Aorta (tissue), 5 donors: ENCODE data around the gene SLC6A18. TPM values are rescaled to one million over a fixed set of nuclear protein-coding genes. Genes with fewer than 3 reads are reported as not detected.
"Not testable (repeated sequence)": the region's sequence is repeated elsewhere in the genome, so short reads cannot be mapped to it uniquely, and the experiment has no call there.

Source experiments
- ATAC-seq: fragments of 200-7000 bp; cut with Tn5 transposase; one replicate; pipeline ENCODE4 v1.9.1; 2022; ENCODE audit warnings: moderate library complexity; ENCODE audit not compliant: low FRiP score
- DNase-seq, 2 donors: peaks; one replicate each; pipeline ENCODE4 v3.0.0-alpha.2; 2020
- H3K27ac ChIP-seq, 2 donors: one replicate each; pipeline ENCODE4 v1.5.1; 2013; ENCODE audit warnings: low read length in 2 of 2, mild to moderate bottlenecking in 2 of 2, moderate library complexity in 2 of 2, control low read depth in 1 of 2, inconsistent platforms in 1 of 2, low read depth in 1 of 2
- H3K27me3 ChIP-seq, 2 donors: one replicate each; pipeline ENCODE4 v1.6.1; 2013; ENCODE audit warnings: control low read depth in 1 of 2, low read length in 1 of 2, mild to moderate bottlenecking in 1 of 2, moderate library complexity in 1 of 2; ENCODE audit not compliant: insufficient read depth in 2 of 2, control insufficient read depth in 1 of 2
- H3K36me3 ChIP-seq, 2 donors: one replicate each; pipeline ENCODE4 v1.6.1; 2013; ENCODE audit warnings: control low read depth in 1 of 2, low read length in 1 of 2, mild to moderate bottlenecking in 1 of 2; ENCODE audit not compliant: insufficient read depth in 2 of 2, control insufficient read depth in 1 of 2
- H3K4me1 ChIP-seq, 2 donors: one replicate each; pipeline ENCODE4 v1.6.1; 2013; ENCODE audit warnings: low read length in 2 of 2, control low read depth in 1 of 2, mild to moderate bottlenecking in 1 of 2, moderate library complexity in 1 of 2; ENCODE audit not compliant: insufficient read depth in 2 of 2, control insufficient read depth in 1 of 2
- H3K4me3 ChIP-seq, 2 donors: one replicate each; pipeline ENCODE4 v1.5.1; 2013; ENCODE audit warnings: low read length in 2 of 2, control low read depth in 1 of 2, mild to moderate bottlenecking in 1 of 2
- H3K9me3 ChIP-seq: one replicate; pipeline ENCODE4 v1.6.1; 2013; ENCODE audit warnings: mild to moderate bottlenecking, low read length; ENCODE audit not compliant: control insufficient read depth
- WGBS, 2 donors: extraction: QIAGEN DNeasy Blood & Tissue Kit; methylation state at CpG; one replicate each; pipeline ENCODE4 v1.1.7; 2013; 5-methylcytosine and 5-hydroxymethylcytosine counted together
- intact Hi-C, 2 donors: fragments of 100-400 bp; cut with DNase I; formaldehyde crosslinking; loops; one replicate each; pipeline versions ENCODE4 v1.14.2 to v1.15.0; 2022
- polyA plus RNA-seq, 2 donors: library from polyadenylated mRNA; stranded (reverse); fragments of 200-250 nt; gene quantifications; one replicate each; pipeline ENCODE4 v1.2.3, GENCODE V29; 2013
- total RNA-seq, 2 donors: library from RNA; stranded (reverse); fragmentation: NEBNext Ultra II Directional; extraction: Animal tissue kit (Norgen Biotek cat#: 25700); gene quantifications; one replicate each; pipeline ENCODE4 v1.2.1, GENCODE V29; 2021
- donor health status: healthy with polysubstance abuse.
- donor health status: Bipolar disorder and iron deficiency.
- donor health status: DM: no; HTN: no; CAD: no.
- donor health status: DM: no; HTN: no; CAD: no.
- donor health status: DM: yes; HTN: yes; CAD: no.

SLC6A18 gene
- total and polyA plus RNA-seq, 4 donors = not detected

- 89 to 94% methylated on average over 5 of the region's 5 CpGs for WGBS, 2 donors
- H3K36me3 ChIP-seq, H3K27ac ChIP-seq, H3K9me3 ChIP-seq, ATAC-seq, H3K4me1 ChIP-seq, intact Hi-C loops, H3K27me3 ChIP-seq, H3K4me3 ChIP-seq, DNase-seq: not testable (repeated sequence)
Measured at GRCh38 chr5:1267464-1267863, 42.3 kb downstream of the SLC6A18 start.

DNA sequence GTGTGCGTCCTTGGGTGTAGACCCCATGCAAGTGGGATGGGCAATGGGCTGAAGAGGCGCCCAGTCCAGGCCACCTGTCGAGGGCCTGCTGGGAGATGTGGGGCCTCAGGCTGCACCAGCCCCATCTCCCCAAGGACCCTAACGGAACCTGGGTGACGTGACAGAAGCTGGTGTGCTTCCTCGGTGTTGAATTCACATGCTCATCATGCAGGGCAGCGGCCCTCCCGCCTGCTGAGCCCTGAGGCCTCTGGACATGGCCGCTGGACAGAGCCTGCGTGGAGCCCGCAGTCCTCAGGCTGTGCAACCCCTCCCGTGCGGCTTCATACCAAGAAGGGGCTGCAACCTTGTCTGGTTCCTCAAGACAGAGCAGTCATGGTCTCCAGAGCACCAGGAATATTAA lies 42.9 kb downstream of the SLC6A18 start:
- 83 to 86% methylated on average over 13 of the region's 13 CpGs for WGBS, 2 donors

DNA sequence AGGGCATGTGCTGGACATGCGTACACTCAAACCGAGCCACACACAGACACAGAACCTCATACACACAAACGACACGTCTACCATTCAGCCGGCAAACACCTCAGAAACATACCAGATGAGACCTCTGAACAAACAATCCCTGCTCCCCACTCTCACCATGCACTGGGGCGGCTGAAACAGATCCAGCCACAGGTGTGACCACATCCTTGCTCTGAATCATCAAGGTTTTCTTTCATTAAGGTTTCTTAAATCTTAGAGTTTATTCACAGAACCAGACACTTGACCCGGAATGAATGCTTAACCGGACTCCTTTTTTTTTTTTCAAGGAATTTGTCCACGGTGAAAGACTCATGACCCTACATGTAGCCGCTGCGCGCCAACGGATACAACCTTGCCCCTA lies 43.5 kb downstream of the SLC6A18 start:
- no peak overlapping the region for H3K27ac ChIP-seq
- WGBS, 2 donors = 87 to 91% methylated on average over 13 of the region's 13 CpGs
- no peaks in the 10 kb centered on the region for H3K9me3 ChIP-seq

More for the DNA sequence above, 42.9 kb downstream of the SLC6A18 start:
- no peaks in the 10 kb centered on the region for H3K9me3 ChIP-seq
- H3K4me3 ChIP-seq = no peak overlapping the region
- DNase-seq = no peak
- H3K27ac ChIP-seq = no peak overlapping the region
- no peaks in the 10 kb centered on the region for H3K4me1 ChIP-seq
- no peaks in the 10 kb centered on the region for H3K27me3 ChIP-seq
- ATAC-seq = no peak
- no peaks in the 10 kb centered on the region for H3K36me3 ChIP-seq
- intact Hi-C loops = no loop called here

GRCh38 chr5:1270426-1270825 lies 45.2 kb downstream of the SLC6A18 start:
- ATAC-seq (no peak), DNase-seq (no peak)
- Histone ChIP-seq H3K27me3 (no peaks in the 10 kb centered on the region), H3K9me3 (no peaks in the 10 kb centered on the region), H3K4me1 (no peaks in the 10 kb centered on the region), H3K4me3 (no peak overlapping the region), H3K27ac (no peak overlapping the region), H3K36me3 (no peaks in the 10 kb centered on the region)
- WGBS, 2 donors = 92 to 93% methylated on average over 22 of the region's 22 CpGs
- intact Hi-C loops = no loop called here

More for the DNA sequence above, 43.5 kb downstream of the SLC6A18 start:
- no peaks in the 10 kb centered on the region for H3K36me3 ChIP-seq
- H3K27me3 ChIP-seq = no peaks in the 10 kb centered on the region
- H3K4me3 ChIP-seq = no peak overlapping the region
- no peaks in the 10 kb centered on the region for H3K4me1 ChIP-seq
- intact Hi-C loops = no loop called here
- DNase-seq (no peak), ATAC-seq (no peak)

GRCh38 chr5:1270933-1271914 lies 46.0 kb downstream of the SLC6A18 start:
- DNase-seq = no peak

GRCh38 chr5:1272201-1272600 lies 47.0 kb downstream of the SLC6A18 start:
- Histone ChIP-seq H3K4me1 (no peaks in the 10 kb centered on the region), H3K27me3 (no peaks in the 10 kb centered on the region), H3K4me3 (no peak overlapping the region), H3K9me3 (no peaks in the 10 kb centered on the region), H3K27ac (no peak overlapping the region), H3K36me3 (no peaks in the 10 kb centered on the region)
- WGBS, 2 donors = 96 to 97% methylated on average over 21 of the region's 21 CpGs
- DNase-seq (no peak), ATAC-seq (no peak)
- intact Hi-C loops = no loop called here

More at GRCh38 chr5:1270933-1271914, 46.0 kb downstream of the SLC6A18 start:
- ATAC-seq = peak; percentile 60
- H3K4me1 ChIP-seq = no peaks in the 10 kb centered on the region
- intact Hi-C loops = no loop called here
- no peaks in the 10 kb centered on the region for H3K9me3 ChIP-seq
- H3K27ac ChIP-seq = no peak overlapping the region
- WGBS, 2 donors = 90 to 91% methylated on average over 39 of the region's 39 CpGs
- H3K4me3 ChIP-seq = no peak overlapping the region
- no peaks in the 10 kb centered on the region for H3K27me3 ChIP-seq
- H3K36me3 ChIP-seq = no peaks in the 10 kb centered on the region

GRCh38 chr5:1273745-1274144 lies 48.6 kb downstream of the SLC6A18 start:
- no peak for ATAC-seq
- no peaks in the 10 kb centered on the region for H3K36me3 ChIP-seq
- 93 to 94% methylated on average over 20 of the region's 20 CpGs for WGBS, 2 donors
- no peak overlapping the region for H3K27ac ChIP-seq
- no peaks in the 10 kb centered on the region for H3K27me3 ChIP-seq
- intact Hi-C loops = no loop called here
- no peak overlapping the region for H3K4me3 ChIP-seq
- H3K9me3 ChIP-seq = no peaks in the 10 kb centered on the region
- H3K4me1 ChIP-seq = no peaks in the 10 kb centered on the region
- no peak for DNase-seq

DNA sequence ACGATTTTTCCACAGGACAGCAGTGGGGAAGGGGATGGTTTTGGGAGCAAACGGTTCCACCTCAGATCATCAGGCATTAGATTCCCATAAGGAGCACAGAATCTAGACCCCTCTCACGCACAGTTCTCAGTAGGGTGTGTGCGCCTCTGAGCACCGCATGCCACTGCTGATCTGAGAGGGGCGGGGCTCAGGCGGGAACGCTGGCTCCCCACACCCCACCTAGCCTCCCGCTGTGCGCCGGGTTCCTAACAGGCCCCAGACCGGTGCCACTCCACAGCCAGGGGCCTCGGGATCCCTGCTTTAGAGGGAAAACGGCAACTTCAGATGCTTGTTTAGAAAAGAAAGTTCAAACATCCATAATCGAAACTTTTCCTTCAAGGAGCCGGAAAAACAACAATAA lies 49.3 kb downstream of the SLC6A18 start:
- Histone ChIP-seq H3K4me3 (no peak overlapping the region), H3K27ac (no peak overlapping the region), H3K4me1 (no peaks in the 10 kb centered on the region), H3K36me3 (no peaks in the 10 kb centered on the region), H3K27me3 (no peaks in the 10 kb centered on the region), H3K9me3 (no peaks in the 10 kb centered on the region)
- no peak for DNase-seq
- WGBS, 2 donors = 81% methylated on average over 16 of the region's 16 CpGs
- intact Hi-C loops = no loop called here
- ATAC-seq = no peak
